Adrenal gland (tissue), 12 donors: ENCODE measurements around the gene TMPRSS11E. TPM values are rescaled to one million over a fixed set of nuclear protein-coding genes. Genes with fewer than 3 reads are reported as not detected.

Source experiments
- polyA plus RNA-seq, 3 donors: library from polyadenylated mRNA; stranded (reverse); fragments of 200-250 nt in 2 of 3; fragments of 350-450 nt in 1 of 3; fragmentation: Illumina TruSeq in 1 of 3; extraction: RNeasy Lipid Tissue Mini Kit (QIAGEN cat#74804) in 1 of 3; gene quantifications; one replicate each; pipeline ENCODE4 v1.2.3, GENCODE V29; 2013 to 2014
- total RNA-seq, 9 donors: library from RNA; depleted of rRNA in 4 of 9; stranded (reverse); fragments of >200 nt in 4 of 9; fragments of 120-200 nt in 1 of 9; fragmentation: NEBNext Ultra II Directional in 1 of 9; extraction: Animal tissue kit (Norgen Biotek cat#: 25700) in 1 of 9; gene quantifications; one replicate each; pipeline versions ENCODE4 v1.1.0 to v1.2.4, GENCODE V29; 2013 to 2023
- donor health status: healthy with polysubstance abuse.
- donor health status: Bipolar disorder and iron deficiency.
- donor health status: DM: yes; HTN: yes; CAD: no.
- donor health status: DM: no; HTN: no; CAD: no.
- donor health status: DM: no; HTN: no; CAD: no.
- donor health status: DM: yes; HTN: yes; CAD: no.

TMPRSS11E gene
- total and polyA plus RNA-seq, 12 donors, result 0.13 TPM; not detected in 11

Other genes starting within 250 kb of the TMPRSS11E start
- not detected for gene TMPRSS11B, start 201.8 kb upstream of the TMPRSS11E start, total RNA-seq
- under 1 TPM in 2 of 3 donors, not detected in 1; 0.17 to 0.24 TPM for gene TMPRSS11B, start 201.8 kb upstream of the TMPRSS11E start, polyA plus RNA-seq
- gene YTHDC1, start 97.4 kb upstream of the TMPRSS11E start, total RNA-seq, result 10 to 100 TPM; 24.6 to 79.6 (median 47.1) TPM
- gene YTHDC1, start 97.4 kb upstream of the TMPRSS11E start, polyA plus RNA-seq, result 10 to 100 TPM; 29.4 to 64.0 (median 51.7) TPM
- under 1 TPM in 2 of 9 donors, not detected in 7; 0.20 to 0.22 TPM for gene UGT2B17, start 128.9 kb downstream of the TMPRSS11E start, total RNA-seq
- under 1 TPM in 2 of 3 donors, not detected in 1; 0.08 to 0.09 TPM for gene UGT2B17, start 128.9 kb downstream of the TMPRSS11E start, polyA plus RNA-seq
- under 1 TPM in 2 of 9 donors, not detected in 7; 0.19 to 0.22 TPM for gene UGT2B15, start 223.2 kb downstream of the TMPRSS11E start, total RNA-seq
- gene UGT2B15, start 223.2 kb downstream of the TMPRSS11E start, polyA plus RNA-seq, result not detected